ENCODE results near the gene ASTN1. TPM values are rescaled to one million over a fixed set of nuclear protein-coding genes. Genes with fewer than 3 reads are reported as not detected.

The ASTN1 gene
- total RNA-seq, 1 experiment from 2014 or later: 0.05 TPM

DNA sequence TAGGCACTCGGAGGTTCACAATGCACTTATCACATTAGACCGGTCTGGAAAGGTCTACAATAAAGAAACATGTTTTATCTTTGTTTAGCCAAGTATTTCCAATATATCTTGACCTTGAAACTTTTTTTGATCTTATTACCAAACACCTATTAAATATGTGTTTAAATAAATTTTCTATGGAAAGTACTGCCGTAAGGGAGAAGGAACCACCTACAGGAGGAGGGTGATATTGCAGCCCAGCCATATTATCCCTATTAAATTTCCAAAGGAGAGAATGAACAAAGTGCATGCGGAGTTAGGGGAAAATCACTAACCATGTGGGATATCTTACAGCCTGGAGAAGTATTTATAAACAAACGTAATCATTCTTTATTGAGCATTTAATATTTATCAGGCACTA, 20.7 kb upstream of the ASTN1 start:
- peak; percentile 68; the same call in 1 of the 2 replicates for TF ChIP-seq CTCF (IDR thresholded peaks at IDR 0.05)
- TF ChIP-seq TCF7L2 (IDR thresholded peaks at IDR 0.05; ENCODE audit: low read depth, low read length): no peak
- TF ChIP-seq POLR2AphosphoS5 (IDR thresholded peaks at IDR 0.05; ENCODE audit: low read depth, low read length): no peak
- TF ChIP-seq, protein P1, sequence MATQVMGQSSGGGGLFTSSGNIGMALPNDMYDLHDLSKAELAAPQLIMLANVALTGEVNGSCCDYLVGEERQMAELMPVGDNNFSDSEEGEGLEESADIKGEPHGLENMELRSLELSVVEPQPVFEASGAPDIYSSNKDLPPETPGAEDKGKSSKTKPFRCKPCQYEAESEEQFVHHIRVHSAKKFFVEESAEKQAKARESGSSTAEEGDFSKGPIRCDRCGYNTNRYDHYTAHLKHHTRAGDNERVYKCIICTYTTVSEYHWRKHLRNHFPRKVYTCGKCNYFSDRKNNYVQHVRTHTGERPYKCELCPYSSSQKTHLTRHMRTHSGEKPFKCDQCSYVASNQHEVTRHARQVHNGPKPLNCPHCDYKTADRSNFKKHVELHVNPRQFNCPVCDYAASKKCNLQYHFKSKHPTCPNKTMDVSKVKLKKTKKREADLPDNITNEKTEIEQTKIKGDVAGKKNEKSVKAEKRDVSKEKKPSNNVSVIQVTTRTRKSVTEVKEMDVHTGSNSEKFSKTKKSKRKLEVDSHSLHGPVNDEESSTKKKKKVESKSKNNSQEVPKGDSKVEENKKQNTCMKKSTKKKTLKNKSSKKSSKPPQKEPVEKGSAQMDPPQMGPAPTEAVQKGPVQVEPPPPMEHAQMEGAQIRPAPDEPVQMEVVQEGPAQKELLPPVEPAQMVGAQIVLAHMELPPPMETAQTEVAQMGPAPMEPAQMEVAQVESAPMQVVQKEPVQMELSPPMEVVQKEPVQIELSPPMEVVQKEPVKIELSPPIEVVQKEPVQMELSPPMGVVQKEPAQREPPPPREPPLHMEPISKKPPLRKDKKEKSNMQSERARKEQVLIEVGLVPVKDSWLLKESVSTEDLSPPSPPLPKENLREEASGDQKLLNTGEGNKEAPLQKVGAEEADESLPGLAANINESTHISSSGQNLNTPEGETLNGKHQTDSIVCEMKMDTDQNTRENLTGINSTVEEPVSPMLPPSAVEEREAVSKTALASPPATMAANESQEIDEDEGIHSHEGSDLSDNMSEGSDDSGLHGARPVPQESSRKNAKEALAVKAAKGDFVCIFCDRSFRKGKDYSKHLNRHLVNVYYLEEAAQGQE (IDR thresholded peaks at IDR 0.05; ENCODE audit: insufficient read depth in 1 of 2, low read depth in 2 of 2, low read length in 1 of 2): no peak
- no peaks in the 10 kb centered on the region for H3K36me3 ChIP-seq (ENCODE audit: control insufficient read depth, insufficient read depth, low read length)
- in situ Hi-C loops (cut with HindIII; ENCODE audit: low pct_unique_long_range_greater_than_20kb, low sequenced_read_pairs): no loop called here
- H3K4me3 ChIP-seq (ENCODE audit: low read depth in 2 of 2, low read length in 2 of 2): no peak overlapping the region
- CTCF ChIA-PET: interaction anchor here (0.8 kb wide), 1 partner anchor 818 kb away, joined by 3 read pairs; no protein-coding TSS in a partner anchor
- no peak for DNase-seq (ENCODE audit: low read depth, low spot score)
- intact Hi-C loops (cut with micrococcal nuclease; ENCODE audit: unreplicated experiment): loop anchor here (10.0 kb wide), 1 partner anchor 600 kb away; no protein-coding TSS in a partner anchor
- no peaks in the 10 kb centered on the region for H3K4me1 ChIP-seq (ENCODE audit: control insufficient read depth, insufficient read depth, low read length)
- H3K27ac ChIP-seq (ENCODE audit: low read length): no peak overlapping the region
- BruUV-seq (replicated peaks): no TSS peak
- H3K9me3 ChIP-seq (ENCODE audit: control insufficient read depth, insufficient read depth, low read depth, low read length): no peaks in the 10 kb centered on the region
- POLR2A ChIA-PET: no interaction called here
- no peak for ATAC-seq
- H3K27me3 ChIP-seq (ENCODE audit: control insufficient read depth, insufficient read depth, low read length): peaks cover 10% of the 10 kb centered on the region

GRCh38 chr1:177183836-177184235, 19.3 kb upstream of the ASTN1 start:
- Histone ChIP-seq H3K27ac (ENCODE audit: low read length) (no peak overlapping the region), H3K36me3 (ENCODE audit: control insufficient read depth, insufficient read depth, low read length) (no peaks in the 10 kb centered on the region), H3K27me3 (ENCODE audit: control insufficient read depth, insufficient read depth, low read length) (peaks cover 13% of the 10 kb centered on the region), H3K9me3 (ENCODE audit: control insufficient read depth, insufficient read depth, low read depth, low read length) (no peaks in the 10 kb centered on the region), H3K4me1 (ENCODE audit: control insufficient read depth, insufficient read depth, low read length) (no peaks in the 10 kb centered on the region), H3K4me3 (ENCODE audit: low read depth in 2 of 2, low read length in 2 of 2) (no peak overlapping the region)
- intact Hi-C loops (cut with micrococcal nuclease; ENCODE audit: unreplicated experiment) (loop anchor here (10.0 kb wide), 1 partner anchor 601 kb away; no protein-coding TSS in a partner anchor), in situ Hi-C loops (cut with HindIII; ENCODE audit: low pct_unique_long_range_greater_than_20kb, low sequenced_read_pairs) (no loop called here)
- BruUV-seq (replicated peaks): no TSS peak
- POLR2A ChIA-PET: no interaction called here
- CTCF ChIA-PET: interaction anchor here (0.5 kb wide), 1 partner anchor 843 kb away, joined by 6 read pairs; no protein-coding TSS in a partner anchor
- TF ChIP-seq, protein P1 (IDR thresholded peaks at IDR 0.05; ENCODE audit: insufficient read depth in 1 of 2, low read depth in 2 of 2, low read length in 1 of 2): no peak
- TF ChIP-seq POLR2AphosphoS5 (IDR thresholded peaks at IDR 0.05; ENCODE audit: low read depth, low read length): no peak
- no peak for TF ChIP-seq TCF7L2 (IDR thresholded peaks at IDR 0.05; ENCODE audit: low read depth, low read length)
- no peak for TF ChIP-seq SIN3A (IDR thresholded peaks at IDR 0.05; ENCODE audit: borderline replicate concordance, insufficient read depth, low read depth, low read length)
- TF ChIP-seq CTCF (IDR thresholded peaks at IDR 0.05): no peak
- no peak for ATAC-seq
- DNase-seq (ENCODE audit: low read depth, low spot score): no peak

All from Panc1 (cell line).